Measurements from ENCODE around the gene COL18A1. TPM values are rescaled to one million over a fixed set of nuclear protein-coding genes. Genes with fewer than 3 reads are reported as not detected.

The COL18A1 gene
- total RNA-seq, 3 donors from 2014 or later (not counting 1 experiment from before 2014, with no cell fraction given) = 12.3 to 22.3 (median 12.7) TPM

DNA sequence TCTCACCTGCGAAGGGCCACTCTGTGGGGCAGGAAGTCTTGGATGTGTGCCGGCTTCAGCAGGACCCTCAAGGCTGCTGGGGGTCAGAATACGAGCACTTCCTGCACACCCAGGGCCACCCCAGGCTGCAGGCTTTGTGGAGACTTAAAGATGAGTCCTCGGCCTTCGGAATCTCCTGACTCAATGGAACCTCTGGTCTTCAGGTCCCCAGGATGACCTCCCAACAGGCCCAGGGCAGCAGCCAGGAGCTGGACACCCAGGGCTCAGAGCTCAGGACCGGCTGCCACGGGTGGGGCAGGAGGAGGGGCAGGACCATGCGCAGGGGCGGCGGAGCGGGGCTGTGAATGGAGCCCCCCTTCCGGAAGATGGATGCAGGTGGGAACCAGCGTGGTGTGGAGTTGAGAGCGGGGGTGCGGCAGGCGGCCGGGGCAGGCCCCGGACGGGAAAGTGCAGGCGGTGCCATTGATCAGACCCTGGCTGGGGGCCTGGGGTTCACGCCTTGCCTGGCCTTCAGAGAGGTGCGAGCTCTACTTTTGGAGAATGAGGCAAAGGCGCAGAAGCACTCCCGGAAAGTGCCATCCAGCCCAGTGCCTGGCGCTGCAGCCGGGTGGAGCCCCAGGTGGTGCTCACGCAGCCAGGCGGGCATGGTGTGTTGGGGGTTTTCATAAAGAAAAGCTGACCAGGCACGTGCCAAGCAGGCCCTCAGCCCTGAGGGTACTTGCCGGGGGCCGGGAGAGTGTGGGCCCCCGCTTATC is 10.4 kb downstream of the COL18A1 start:
- Mint-ChIP-seq H3K4me3 (no peak overlapping the region), H3K36me3 (no peaks in the 10 kb centered on the region), H3K27ac (no peak overlapping the region), H3K4me1 (no peaks in the 10 kb centered on the region), H3K27me3 (ENCODE audit: low read depth in 2 of 2) (no peaks in the 10 kb centered on the region), H3K9me3 (no peaks in the 10 kb centered on the region)
- ATAC-seq (no peak), DNase-seq (no peak)
- Histone ChIP-seq H3K4me1 (ENCODE audit: control insufficient read depth, insufficient read depth, low read length) (no peaks in the 10 kb centered on the region), H3K27me3 (ENCODE audit: control insufficient read depth, insufficient read depth, low read length) (no peaks in the 10 kb centered on the region), H3K36me3 (ENCODE audit: control insufficient read depth, insufficient read depth, low read length) (no peaks in the 10 kb centered on the region), H3K4me3 (ENCODE audit: low read length) (no peak overlapping the region), H3K27ac (ENCODE audit: low read length) (no peak overlapping the region), H3K9me3 (ENCODE audit: control insufficient read depth, insufficient read depth, low read length) (no peaks in the 10 kb centered on the region)
- intact Hi-C loops (cut with micrococcal nuclease) = no loop called here
- TF ChIP-seq, protein P1, sequence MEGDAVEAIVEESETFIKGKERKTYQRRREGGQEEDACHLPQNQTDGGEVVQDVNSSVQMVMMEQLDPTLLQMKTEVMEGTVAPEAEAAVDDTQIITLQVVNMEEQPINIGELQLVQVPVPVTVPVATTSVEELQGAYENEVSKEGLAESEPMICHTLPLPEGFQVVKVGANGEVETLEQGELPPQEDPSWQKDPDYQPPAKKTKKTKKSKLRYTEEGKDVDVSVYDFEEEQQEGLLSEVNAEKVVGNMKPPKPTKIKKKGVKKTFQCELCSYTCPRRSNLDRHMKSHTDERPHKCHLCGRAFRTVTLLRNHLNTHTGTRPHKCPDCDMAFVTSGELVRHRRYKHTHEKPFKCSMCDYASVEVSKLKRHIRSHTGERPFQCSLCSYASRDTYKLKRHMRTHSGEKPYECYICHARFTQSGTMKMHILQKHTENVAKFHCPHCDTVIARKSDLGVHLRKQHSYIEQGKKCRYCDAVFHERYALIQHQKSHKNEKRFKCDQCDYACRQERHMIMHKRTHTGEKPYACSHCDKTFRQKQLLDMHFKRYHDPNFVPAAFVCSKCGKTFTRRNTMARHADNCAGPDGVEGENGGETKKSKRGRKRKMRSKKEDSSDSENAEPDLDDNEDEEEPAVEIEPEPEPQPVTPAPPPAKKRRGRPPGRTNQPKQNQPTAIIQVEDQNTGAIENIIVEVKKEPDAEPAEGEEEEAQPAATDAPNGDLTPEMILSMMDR (IDR thresholded peaks at IDR 0.05) = no peak
- WGBS (ENCODE audit: insufficient coverage) = 89% methylated on average over 32 of the region's 32 CpGs

DNA sequence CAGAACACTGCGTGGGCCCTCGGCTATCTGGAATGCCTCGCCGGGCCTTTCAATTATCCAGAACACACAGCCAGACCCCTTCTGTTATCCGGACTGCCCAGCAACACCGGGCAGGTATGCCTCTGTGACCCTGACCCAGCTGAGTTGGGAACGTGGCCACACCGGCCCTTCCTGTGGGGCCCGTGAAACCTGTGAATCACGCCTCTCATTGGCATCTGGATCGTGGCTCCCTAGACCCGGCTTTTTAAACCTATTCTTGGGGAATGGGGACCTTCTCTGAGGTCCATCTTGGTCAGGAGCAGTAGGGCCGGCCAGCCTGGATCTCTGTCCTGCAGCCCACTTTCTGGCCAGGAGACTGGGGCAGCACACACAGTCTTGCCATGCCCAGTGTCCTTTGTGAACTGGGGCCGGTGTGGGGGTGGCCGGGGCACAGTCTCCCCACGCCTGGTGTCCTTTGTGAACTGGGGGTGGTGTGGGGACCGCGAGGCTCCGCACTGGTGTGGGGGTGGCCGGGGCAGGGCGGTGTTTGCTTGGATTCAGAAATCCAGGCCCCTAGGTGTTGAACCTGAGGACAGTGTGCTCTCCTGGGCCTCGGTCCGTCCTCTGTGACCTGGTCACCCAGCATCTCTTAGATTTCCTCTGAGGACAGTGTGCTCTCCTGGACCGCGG is 11.1 kb downstream of the COL18A1 start:
- H3K4me1 ChIP-seq (ENCODE audit: control insufficient read depth, insufficient read depth, low read length) = no peaks in the 10 kb centered on the region
- Mint-ChIP-seq H3K4me3 (no peak overlapping the region), H3K27me3 (ENCODE audit: low read depth in 2 of 2) (no peaks in the 10 kb centered on the region), H3K4me1 (no peaks in the 10 kb centered on the region), H3K36me3 (no peaks in the 10 kb centered on the region), H3K9me3 (no peaks in the 10 kb centered on the region), H3K27ac (no peak overlapping the region)
- TF ChIP-seq, protein P1 (IDR thresholded peaks at IDR 0.05) = no peak
- ATAC-seq = no peak
- no peak for DNase-seq
- intact Hi-C loops (cut with micrococcal nuclease) = no loop called here
- H3K27me3 ChIP-seq (ENCODE audit: control insufficient read depth, insufficient read depth, low read length) = no peaks in the 10 kb centered on the region
- H3K27ac ChIP-seq (ENCODE audit: low read length) = no peak overlapping the region
- no peaks in the 10 kb centered on the region for H3K36me3 ChIP-seq (ENCODE audit: control insufficient read depth, insufficient read depth, low read length)
- H3K9me3 ChIP-seq (ENCODE audit: control insufficient read depth, insufficient read depth, low read length) = no peaks in the 10 kb centered on the region
- no peak overlapping the region for H3K4me3 ChIP-seq (ENCODE audit: low read length)
- WGBS (ENCODE audit: insufficient coverage) = 84% methylated on average over 25 of the region's 25 CpGs

DNA sequence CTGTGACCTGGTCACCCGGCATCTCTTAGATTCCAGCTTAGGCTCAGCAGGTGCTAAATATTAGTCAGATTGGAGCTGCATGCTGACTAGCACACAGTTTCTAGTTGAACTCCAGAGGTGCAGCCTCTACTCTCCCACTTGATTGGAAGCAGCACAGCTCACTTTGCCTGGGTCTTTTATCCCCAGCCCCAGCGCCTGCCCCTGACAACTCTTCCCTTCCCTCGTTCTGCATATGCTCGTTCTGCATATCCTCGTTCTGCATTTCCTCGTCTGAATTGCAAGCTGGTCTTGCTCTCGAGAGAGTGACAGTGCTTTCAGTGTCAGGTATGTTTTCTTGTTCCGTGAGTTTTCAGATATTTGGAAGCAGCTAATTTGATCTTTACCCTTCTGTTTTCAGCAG is 11.7 kb downstream of the COL18A1 start:
- WGBS (ENCODE audit: insufficient coverage) = 69% methylated on average over 8 of the region's 8 CpGs
- H3K36me3 ChIP-seq (ENCODE audit: control insufficient read depth, insufficient read depth, low read length) = no peaks in the 10 kb centered on the region
- H3K27me3 ChIP-seq (ENCODE audit: control insufficient read depth, insufficient read depth, low read length) = no peaks in the 10 kb centered on the region
- no peaks in the 10 kb centered on the region for H3K4me1 ChIP-seq (ENCODE audit: control insufficient read depth, insufficient read depth, low read length)
- no peak overlapping the region for H3K27ac ChIP-seq (ENCODE audit: low read length)
- no peak for DNase-seq
- intact Hi-C loops (cut with micrococcal nuclease) = no loop called here
- no peak overlapping the region for H3K27ac Mint-ChIP-seq
- H3K4me3 ChIP-seq (ENCODE audit: low read length) = no peak overlapping the region
- H3K36me3 Mint-ChIP-seq = no peaks in the 10 kb centered on the region
- no peak overlapping the region for H3K4me3 Mint-ChIP-seq
- no peaks in the 10 kb centered on the region for H3K4me1 Mint-ChIP-seq
- TF ChIP-seq, protein P1 (IDR thresholded peaks at IDR 0.05) = no peak
- ATAC-seq = no peak
- no peaks in the 10 kb centered on the region for H3K27me3 Mint-ChIP-seq (ENCODE audit: low read depth in 2 of 2)
- no peaks in the 10 kb centered on the region for H3K9me3 ChIP-seq (ENCODE audit: control insufficient read depth, insufficient read depth, low read length)
- H3K9me3 Mint-ChIP-seq = no peaks in the 10 kb centered on the region
